Epithelial cell of esophagus (primary cell): Measurements from ENCODE around the gene RAB31.

Source experiments
- DNase-seq: peaks from one replicate; pipeline ENCODE4 v3.0.0; 2010; ENCODE audit warnings: low read depth
- H3K4me3 ChIP-seq: 2 replicates; pipeline ENCODE4 v1.5.1; 2011; ENCODE audit warnings: mild to moderate bottlenecking, low read length, control low read depth
- CTCF ChIP-seq: IDR thresholded peaks from 2 replicates; pipeline ENCODE4 v1.5.1; 2011; ENCODE audit warnings: low read depth, mild to moderate bottlenecking, low read length, control low read depth, inconsistent platforms; ENCODE audit not compliant: insufficient read depth; ENCODE audit errors: missing control alignments

The RAB31 gene

GRCh38 chr18:9774150-9774549 lies 66.0 kb downstream of the RAB31 start:
- no peak for DNase-seq
- TF ChIP-seq CTCF, result no peak
- no peak overlapping the region for H3K4me3 ChIP-seq

- no peak for TF ChIP-seq CTCF
- H3K4me3 ChIP-seq, result no peak overlapping the region
- DNase-seq, result no peak
These were observed 67.1 kb downstream of the RAB31 start for GRCh38 chr18:9775178-9775577.

GRCh38 chr18:9779630-9780029 lies 71.5 kb downstream of the RAB31 start:
- DNase-seq, result peak; percentile 85
- no peak overlapping the region for H3K4me3 ChIP-seq
- TF ChIP-seq CTCF, result no peak

GRCh38 chr18:9782073-9782857 lies 74.2 kb downstream of the RAB31 start:
- no peak for TF ChIP-seq CTCF
- peak; percentile 77 for DNase-seq

GRCh38 chr18:9786631-9787030 lies 78.5 kb downstream of the RAB31 start:
- DNase-seq, result no peak
- no peak overlapping the region for H3K4me3 ChIP-seq
- no peak for TF ChIP-seq CTCF

More at GRCh38 chr18:9782073-9782857, 74.2 kb downstream of the RAB31 start:
- no peak overlapping the region for H3K4me3 ChIP-seq

GRCh38 chr18:9787036-9787435 lies 78.9 kb downstream of the RAB31 start:
- no peak overlapping the region for H3K4me3 ChIP-seq
- no peak for DNase-seq
- no peak for TF ChIP-seq CTCF

- no peak overlapping the region for H3K4me3 ChIP-seq
- no peak for DNase-seq
- TF ChIP-seq CTCF, result no peak
These were observed 79.6 kb downstream of the RAB31 start for GRCh38 chr18:9787712-9788111.
